ENCODE results near the gene COG4.

The COG4 gene

GRCh38 chr16:70434484-70435260, 88.7 kb downstream of the COG4 start:
- DNase-seq (ENCODE audit: low read depth in 2 of 2) = no peak

GRCh38 chr16:70433458-70434103, 89.8 kb downstream of the COG4 start:
- peak; percentile 49 to 52 for DNase-seq (ENCODE audit: low read depth in 2 of 2)

GRCh38 chr16:70432723-70433457, 90.5 kb downstream of the COG4 start:
- no peak for DNase-seq (ENCODE audit: low read depth in 2 of 2)

- DNase-seq (ENCODE audit: low read depth in 2 of 2) = no peak
Observed at GRCh38 chr16:70432356-70432722, 91.0 kb downstream of the COG4 start.

GRCh38 chr16:70430667-70431536, 92.5 kb downstream of the COG4 start:
- no peak for DNase-seq (ENCODE audit: low read depth in 2 of 2)

Measured in fibroblast of skin of left quadriceps (primary cell).